ENCODE measurements around the gene PHIP.

DNA sequence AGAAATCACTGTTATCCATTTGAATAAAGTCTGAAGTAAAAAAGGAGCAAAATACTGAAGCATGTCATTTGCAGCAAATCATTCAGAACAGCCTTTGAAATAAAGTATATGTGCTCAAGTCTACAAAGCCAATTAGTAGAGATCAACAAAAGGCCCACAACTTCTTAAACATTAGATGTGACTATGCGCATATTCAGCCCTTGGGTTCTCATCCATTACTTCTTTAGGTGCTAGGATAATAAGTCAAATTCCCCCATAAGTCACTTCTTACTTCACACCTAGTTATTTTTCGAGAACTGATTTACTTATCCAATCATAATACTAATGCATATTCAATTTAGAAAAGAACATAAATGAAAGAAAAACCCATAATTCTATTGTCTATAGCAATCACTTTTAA lies 31.0 kb downstream of the PHIP start:
- TF ChIP-seq GATA2 (IDR thresholded peaks at IDR 0.05; ENCODE audit: low read depth, low read length) (no peak), GATA3 (IDR thresholded peaks at IDR 0.05; ENCODE audit: low read depth, low read length) (no peak)

All from SH-SY5Y (cell line).